ENCODE results near the gene CAPN12.
"Not testable (repeated sequence)": the region's sequence is repeated elsewhere in the genome, so short reads cannot be mapped to it uniquely, and the experiment has no call there.

The CAPN12 gene, protein sequence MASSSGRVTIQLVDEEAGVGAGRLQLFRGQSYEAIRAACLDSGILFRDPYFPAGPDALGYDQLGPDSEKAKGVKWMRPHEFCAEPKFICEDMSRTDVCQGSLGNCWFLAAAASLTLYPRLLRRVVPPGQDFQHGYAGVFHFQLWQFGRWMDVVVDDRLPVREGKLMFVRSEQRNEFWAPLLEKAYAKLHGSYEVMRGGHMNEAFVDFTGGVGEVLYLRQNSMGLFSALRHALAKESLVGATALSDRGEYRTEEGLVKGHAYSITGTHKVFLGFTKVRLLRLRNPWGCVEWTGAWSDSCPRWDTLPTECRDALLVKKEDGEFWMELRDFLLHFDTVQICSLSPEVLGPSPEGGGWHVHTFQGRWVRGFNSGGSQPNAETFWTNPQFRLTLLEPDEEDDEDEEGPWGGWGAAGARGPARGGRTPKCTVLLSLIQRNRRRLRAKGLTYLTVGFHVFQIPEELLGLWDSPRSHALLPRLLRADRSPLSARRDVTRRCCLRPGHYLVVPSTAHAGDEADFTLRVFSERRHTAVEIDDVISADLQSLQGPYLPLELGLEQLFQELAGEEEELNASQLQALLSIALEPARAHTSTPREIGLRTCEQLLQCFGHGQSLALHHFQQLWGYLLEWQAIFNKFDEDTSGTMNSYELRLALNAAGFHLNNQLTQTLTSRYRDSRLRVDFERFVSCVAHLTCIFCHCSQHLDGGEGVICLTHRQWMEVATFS

DNA sequence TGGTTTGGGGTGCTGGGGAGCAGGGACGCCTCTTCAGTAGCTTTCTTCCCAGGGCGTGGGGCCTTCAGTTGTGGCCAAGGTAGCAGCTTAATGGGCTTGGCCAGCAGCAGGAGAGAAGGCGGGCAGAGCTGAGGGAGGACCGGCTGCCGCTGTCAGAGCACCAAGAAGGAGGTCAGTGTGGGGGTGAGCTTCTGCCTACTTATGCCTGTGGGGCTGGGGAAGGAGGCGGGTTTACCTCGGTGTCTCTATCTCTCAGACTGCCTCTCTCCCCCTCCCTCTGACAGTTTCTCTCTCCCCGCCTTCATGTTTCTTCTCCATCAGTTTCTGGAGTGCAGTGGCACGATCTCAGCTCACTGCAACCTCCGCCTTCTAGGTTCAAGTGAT, at the start of gene CAPN12:
Gene CAPN12 (minus strand): TSS at position 177 of the 384 bp plus-strand sequence. CDS start 309 bp downstream, outside the sequence.
- no peak for DNase-seq (ENCODE audit: low read depth in 3 of 3)

DNA sequence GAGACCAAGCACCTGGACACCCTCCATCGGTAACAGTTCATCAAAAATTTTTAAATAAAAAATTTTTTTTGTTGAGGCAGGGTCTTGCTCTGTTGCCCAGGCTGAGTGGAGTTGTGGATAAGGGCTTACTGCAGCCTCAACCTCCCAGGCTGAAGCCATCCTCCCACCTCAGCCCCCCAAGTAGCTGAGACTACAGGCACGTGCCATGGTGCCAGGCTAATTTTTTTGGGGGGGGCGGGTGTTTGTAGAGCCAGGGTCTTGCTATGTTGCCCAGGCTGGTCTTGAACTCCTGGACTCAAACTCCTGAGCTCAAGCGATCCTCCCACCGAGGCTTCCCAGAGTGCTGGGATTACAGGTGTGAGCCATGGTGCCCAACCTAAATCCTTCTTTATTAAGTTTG, 49.4 kb upstream of the CAPN12 start:
- DNase-seq (ENCODE audit: low read depth in 3 of 3) = no peak

DNA sequence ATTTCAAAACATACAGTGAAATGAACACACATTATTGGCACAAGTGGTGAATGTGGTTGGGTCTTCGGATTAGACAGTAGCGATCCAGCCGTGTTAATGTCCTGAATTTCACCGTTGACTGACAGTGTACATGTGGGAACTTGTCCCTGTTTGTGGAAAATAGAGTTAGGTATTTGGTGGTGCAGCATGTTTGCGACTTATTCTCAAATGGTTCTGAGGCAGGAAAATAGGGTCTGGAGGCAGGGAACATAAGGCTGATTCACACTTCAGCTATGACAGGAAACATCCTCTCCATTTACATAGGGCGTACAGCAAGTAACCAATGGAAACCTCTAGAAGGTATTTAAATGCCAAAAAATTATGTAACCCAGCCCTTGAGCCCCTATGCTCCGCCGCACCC, 48.9 kb upstream of the CAPN12 start:
- DNase-seq (ENCODE audit: low read depth in 3 of 3) = no peak

DNA sequence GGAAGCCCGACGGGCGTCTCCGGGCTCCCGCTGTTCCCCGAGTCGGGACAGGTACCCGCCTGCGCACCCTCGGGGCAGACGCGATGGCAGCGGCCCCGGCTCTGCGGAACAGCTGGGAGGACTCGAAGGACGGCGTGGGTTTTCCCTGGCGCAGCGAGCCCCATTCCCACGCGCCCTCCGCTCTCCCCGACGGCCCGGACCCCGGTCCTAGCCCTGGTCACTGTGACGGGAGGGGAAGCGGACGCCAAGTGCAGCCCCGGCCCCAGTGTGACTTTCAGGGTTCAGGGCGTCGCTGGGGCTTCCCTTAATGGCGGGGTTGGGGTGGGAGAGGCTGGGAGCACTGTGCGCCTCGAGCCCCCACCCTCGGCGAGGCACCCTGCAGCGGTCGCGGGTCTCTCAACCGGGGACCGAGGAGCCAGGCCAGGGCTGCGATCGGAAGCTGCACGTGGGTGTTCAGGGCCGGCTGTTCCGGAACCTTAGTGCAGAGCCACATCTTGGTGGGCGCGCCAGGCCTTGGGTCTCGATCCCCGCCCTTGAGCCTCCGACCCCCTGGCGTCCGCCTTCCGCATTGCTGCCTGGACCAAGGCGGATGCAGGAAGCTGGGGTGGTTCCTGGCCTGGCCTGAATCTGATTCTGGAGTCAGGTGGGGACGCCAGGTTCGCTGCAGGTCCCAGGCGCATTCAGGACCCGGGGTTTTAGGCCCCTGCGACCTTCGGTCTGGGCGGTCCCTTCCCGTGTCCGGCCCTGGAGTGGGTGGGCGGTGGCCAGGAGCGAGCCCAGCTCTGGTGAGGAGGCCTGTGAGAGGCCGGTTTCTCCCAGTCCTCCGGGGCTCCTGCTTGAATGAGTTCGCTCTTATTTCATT, 48.2 kb upstream of the CAPN12 start:
- no peak for DNase-seq (ENCODE audit: low read depth in 3 of 3)

DNA sequence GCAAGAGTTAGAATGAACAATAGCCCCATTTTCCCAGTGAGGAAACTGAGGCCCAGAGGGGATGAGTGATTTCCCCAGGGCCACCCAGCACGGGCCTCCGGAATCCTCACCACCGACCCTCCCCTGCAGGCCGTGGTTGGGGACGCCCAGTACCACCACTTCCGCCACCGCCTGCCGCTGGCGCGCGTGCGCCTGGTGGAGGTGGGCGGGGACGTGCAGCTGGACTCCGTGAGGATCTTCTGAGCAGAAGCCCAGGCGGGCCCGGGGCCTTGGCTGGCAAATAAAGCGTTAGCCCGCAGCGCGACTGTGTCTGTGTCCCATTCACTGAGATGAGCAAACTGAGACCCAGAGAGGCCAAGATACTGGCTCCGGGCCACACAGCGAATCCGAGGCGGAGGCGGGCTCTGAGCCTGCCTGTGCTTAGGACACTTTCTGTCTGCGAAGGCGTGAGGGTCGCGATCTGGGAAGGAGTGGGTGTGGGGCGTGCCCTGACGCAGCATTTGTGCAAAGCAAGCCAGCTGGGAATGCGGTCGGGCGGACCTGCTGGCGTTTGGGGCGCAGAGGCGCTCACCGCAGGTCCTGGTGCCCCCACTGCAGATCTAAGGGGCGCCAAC, 47.3 kb upstream of the CAPN12 start:
- DNase-seq (ENCODE audit: low read depth in 3 of 3) = not testable (repeated sequence)

DNA sequence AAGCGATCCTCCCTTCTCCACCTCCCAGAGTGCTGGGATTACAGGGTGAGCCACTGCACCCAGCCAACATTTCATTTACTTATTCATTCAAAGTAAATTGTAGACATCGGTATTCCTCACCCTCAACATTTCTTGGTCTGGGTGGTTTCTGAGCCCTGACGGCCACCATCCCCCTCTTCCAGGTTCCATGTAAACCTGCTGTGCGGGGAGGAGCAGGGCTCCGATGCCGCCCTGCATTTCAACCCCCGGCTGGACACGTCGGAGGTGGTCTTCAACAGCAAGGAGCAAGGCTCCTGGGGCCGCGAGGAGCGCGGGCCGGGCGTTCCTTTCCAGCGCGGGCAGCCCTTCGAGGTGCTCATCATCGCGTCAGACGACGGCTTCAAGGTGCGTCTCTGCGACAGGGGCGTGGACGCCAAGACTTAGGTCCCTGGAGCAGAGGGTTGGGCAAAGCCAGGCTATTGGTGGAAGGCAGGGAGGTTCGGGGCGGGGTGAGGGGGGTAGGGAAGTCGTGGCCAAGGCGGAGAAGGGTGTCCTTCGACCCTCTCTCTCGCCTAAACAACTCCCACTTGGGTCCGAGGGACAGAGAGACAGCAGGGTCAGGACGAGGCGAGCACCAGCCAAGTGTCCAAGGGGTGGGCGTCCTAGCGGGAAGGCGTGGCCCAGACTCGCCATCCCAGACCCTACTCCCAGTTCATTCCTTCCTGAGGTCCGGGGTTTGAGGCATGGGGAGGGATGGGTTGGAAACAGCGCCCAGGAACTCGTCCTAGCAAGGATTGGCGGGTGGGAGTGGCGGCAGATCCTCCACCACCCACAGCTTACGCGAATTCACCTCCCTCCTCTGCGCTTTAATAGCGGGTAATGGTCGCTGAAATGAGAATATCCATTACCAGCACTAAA, 46.5 kb upstream of the CAPN12 start:
- DNase-seq (ENCODE audit: low read depth in 3 of 3) = not testable (repeated sequence)

DNA sequence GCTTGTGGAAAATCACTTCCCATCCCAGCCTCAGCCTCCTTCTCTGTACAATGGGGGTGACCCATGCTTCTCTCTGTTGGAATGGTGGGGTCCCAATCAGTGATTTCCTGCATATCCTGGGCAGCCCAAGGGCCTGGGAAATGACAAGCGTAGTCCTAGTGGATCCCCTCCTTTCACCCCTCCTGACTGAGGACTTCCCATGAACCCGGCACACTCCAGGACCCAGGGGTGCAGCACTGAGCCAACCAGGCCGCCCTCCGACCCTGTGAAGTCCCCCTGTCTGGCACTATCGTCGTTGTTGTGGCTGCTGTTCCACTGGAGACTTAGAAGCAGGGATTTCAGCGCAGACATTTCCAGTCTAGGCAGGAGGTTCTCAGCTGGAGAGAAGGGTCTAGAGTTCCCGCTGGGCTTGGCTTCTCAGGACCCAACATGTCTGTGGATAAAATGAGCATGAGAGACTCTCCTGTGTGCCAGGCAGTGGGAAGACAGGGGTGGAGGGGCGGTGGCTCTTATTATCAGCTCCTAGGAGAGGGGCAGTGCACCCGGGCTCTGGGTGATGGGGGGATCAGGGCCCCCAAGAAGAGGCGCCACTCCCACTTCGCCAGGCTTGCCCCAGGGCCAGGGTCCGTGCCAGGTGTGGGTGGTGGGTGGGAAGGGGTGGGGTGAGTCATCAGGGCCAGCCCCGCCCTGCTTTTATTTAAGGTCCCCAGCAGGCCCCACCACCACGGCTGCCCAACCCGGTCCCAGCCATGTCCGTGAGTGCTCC, 44.4 kb upstream of the CAPN12 start, which contains the start of gene LGALS7B:
Gene LGALS7B (plus strand): TSS at position 723 of the 766 bp plus-strand sequence. CDS start 27 bp downstream, at position 750.
- DNase-seq (ENCODE audit: low read depth in 3 of 3) = no peak

DNA sequence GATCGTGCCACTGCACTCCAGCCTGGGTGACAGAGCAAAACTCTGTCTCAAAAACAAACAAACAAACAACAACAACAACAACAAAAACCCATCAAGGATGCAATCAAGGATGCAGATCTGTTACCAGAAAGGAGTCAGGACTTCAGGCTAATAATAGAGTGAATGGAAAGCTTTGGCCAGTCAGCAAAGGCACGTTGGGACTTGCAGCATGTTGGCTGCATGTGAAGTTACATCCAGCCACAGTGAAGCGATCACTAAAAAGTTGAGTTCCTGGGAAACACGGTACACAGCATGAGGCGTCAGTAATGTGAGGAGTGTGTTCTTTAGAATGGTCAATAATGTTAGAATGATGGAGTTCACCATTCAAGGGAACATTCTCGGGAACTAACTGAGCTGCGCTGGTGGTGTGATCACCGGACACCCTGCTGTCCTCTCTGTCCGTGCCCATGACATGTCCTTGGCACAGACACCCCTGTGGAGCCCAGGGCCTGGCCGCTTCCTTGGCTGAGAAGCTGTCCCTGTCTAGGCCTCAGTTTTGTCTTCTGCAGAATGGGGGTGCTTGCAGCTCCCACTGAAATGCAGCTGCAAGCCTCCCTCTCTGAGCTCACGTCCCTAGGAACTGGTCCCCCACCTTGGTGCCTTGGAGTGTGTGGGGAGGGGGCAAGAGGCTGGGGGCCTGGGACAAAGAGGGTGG, 42.4 kb upstream of the CAPN12 start:
- no peak for DNase-seq (ENCODE audit: low read depth in 3 of 3)

DNA sequence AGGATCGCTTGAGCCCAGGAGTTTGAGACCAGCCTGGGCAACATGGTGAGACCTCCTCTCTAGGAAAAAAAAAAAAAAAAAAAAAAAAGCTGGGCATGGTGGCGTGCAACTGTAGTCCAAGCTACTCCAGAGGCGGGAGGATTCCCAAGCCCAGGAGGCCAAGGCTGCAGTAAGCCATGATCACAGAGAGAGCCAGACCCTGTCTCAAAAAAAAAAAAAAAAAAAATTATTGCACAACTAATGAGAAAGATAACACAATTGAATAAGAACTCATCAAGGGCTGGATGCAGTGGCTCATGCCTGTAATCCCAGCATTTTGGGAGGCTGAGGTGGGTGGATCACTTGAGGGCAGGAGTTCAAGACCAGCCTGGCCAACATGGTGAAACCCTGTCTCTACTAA, 41.8 kb upstream of the CAPN12 start:
- DNase-seq (ENCODE audit: low read depth in 3 of 3) = not testable (repeated sequence)

DNA sequence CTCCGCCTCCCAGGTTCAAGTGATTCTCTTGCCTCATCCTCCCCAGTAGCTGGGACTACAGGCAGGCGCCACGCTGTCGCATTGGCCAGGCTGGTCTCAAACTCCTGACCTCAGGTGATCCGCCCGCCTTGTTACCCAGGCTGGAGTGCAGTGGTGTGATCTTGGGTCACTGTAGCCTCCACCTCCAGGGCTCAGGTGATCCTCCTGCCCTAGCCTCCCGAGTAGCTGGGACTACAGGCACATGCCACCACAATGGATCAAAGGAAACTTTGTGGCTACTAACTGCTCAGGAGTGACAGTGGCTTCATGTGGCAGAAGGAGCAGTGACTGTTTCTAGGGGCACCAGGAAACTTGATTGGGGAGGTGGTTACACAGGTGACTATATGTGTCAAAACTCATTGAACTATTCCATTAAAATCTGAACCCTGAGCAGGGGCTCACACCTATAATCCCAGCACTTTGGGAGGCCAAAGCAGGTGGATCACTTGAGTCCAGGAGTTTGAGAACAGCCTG, 41.0 kb upstream of the CAPN12 start:
- DNase-seq (ENCODE audit: low read depth in 3 of 3) = no peak

DNA sequence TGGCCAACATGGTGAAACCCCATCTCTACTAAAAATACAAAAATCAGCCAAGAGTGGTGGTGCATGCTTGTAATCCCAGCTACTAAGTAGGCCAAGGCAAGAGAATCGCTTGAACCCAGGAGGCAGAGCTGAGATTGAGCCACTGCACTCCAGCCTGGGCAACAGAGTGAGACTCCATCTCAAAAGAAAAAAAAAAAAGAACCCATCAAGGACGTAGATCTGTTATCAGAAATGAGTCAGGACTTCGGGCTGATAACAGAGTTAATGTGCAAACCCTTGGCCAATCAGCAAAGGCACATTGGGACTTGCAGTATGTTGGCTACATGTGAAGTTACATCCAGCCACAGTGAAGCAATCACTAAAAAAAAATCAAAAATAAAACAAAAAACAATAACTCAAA, 40.0 kb upstream of the CAPN12 start:
- DNase-seq (ENCODE audit: low read depth in 3 of 3) = no peak

DNA sequence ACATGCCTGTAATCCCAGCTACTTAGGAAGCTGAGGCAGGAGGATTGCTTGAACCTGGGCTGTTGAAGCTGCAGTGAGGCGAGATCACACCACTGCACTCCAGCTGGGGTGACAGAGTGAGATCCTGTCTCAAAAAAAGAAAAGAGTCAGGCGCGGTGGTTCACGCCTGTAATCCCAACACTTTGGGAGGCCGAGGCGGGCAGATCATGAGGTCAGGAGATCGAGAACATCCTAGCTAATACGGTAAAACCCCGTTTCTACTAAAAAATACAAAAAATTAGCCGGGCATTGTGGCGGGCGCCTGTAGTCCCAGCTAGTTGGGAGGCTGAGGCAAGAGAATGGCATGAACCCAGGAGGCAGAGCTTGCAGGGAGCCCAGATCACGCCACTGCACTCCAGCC, 37.9 kb upstream of the CAPN12 start:
- not testable (repeated sequence) for DNase-seq (ENCODE audit: low read depth in 3 of 3)

DNA sequence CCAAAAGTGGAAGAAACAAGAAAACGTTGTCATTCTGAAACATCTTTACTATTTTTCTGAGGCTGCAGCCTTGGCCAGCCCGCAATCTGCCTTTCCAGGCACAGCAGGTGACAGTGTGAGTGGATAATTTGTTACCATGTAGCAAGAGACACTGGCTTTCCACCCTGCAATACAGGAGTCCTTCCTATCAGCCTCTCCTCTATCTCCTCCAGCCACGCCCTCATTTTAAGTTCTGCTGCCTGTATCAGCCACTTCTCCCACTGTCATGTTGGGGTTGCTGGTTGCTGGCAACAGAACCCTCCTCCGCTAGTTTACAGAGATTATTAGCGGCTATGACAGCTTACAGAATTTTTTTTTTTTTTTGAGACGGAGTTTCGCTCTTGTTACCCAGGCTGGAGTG, 36.8 kb upstream of the CAPN12 start:
- DNase-seq (ENCODE audit: low read depth in 3 of 3) = no peak

DNA sequence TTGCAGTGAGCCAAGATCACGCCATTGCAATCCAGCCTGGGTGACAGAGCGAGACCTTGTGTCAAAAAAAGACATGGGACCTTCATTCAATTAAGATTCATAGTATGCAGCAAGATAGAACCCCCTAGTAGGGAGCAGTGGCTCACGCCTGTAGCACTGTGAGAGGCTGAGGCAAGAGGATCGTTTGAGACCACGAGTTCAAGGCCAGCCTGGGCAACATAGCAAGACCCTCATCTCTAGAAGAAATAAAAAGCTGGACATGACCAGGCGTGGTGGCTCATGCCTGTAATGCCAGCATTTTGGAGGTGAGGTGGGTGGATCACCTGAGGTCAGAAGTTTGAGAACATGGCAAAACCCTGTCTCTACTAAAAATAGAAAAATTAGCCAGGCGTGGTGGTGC, 36.2 kb upstream of the CAPN12 start:
- DNase-seq (ENCODE audit: low read depth in 3 of 3) = no peak

DNA sequence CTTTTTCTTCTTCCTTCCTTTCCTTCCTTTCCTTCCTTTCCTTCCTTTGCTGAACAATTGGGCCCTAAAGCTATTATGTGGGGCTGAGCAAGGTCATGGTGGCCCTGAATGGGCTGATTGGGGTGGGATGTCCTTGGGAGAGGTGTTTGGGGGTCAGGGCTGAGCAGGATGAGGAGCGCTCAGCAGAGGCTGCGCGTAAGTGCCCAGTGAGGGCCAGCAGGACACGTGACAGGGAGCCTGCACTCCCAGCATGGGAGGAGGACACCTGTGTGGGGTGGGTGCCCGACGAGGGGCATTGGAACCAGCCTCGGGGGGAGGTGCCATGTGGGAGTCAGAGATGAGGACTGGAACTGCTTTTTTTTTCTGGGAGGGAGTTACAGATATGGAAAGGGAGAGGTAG, 34.5 kb upstream of the CAPN12 start:
- no peak for DNase-seq (ENCODE audit: low read depth in 3 of 3)

DNA sequence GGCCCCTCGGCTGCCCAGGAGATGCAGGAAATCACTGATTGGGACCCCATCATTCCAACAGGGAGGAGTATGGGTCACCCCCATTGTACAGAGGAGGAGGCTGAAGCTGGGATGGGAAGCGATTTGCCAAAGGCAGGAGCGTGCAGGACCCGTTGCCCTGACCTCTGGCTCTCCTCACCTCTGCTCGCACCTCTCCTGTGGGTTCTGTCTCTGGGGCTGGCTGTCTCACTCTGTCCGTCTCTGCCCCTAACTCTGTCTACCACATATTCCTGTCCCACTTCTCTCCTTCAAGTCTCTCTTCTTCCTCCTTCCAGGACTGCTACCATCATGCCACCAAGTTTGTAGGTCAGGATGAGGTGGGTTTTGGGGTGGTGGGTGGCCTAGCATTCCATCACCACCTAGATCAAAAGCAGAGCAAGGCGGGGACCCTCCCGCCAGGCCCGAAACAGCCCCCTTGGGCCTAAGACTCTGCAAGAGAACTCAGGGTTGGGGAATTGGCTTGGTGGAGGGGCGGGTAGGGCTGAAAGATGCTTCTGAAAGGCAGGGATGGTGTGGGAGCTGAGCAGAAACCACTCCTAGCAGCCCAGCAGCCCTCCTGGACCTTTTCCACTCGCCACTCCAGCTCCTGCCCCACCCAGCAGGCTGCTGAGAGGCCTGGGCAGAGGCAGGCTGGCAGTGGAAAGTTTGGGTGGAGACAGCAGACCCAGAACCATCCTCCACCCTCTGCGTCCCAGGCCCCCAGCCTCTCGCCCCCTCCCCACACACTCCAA, 30.1 kb upstream of the CAPN12 start:
- no peak for DNase-seq (ENCODE audit: low read depth in 3 of 3)

DNA sequence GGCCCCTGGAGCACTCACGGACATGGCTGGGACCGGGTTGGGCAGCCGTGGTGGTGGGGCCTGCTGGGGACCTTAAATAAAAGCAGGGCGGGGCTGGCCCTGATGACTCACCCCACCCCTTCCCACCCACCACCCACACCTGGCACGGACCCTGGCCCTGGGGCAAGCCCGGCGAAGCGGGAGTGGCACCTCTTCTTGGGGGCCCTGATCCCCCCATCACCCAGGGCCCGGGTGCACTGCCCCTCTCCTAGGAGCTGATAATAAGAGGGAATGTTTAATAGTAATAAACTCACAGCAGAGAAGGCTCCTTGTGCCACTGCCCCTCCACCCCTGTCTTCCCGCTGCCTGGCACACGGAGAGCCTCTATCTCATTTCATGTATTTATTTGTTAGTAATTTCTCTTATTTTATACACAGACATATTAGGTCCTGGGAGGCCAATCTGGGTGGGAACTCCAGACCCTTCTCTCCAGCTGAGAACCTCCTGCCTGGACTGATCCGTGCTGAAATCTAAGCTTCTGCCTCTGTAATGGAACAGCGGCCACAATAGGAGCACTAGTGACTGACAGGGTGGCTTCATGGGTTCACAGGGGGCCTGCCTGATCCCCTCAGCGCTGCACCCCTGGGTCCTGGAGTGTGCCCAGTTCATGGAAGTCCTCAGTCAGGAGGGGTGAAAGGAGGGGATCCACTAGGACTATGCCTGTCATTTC, 29.3 kb upstream of the CAPN12 start, which contains the start of gene LGALS7:
Gene LGALS7 (minus strand): TSS at position 49 of the 709 bp plus-strand sequence. CDS start 25 bp downstream, at position 24.
- DNase-seq (ENCODE audit: low read depth in 3 of 3) = no peak
